HG03558 (cell line): ENCODE results near the gene GPR39.

ENCODE experiments used
- ATAC-seq: cut with Tn5 transposase; IDR thresholded peaks from one replicate; pipeline ENCODE4 v1.9.1; 2021; ENCODE audit warnings: moderate number of reproducible peaks; ENCODE audit not compliant: unreplicated experiment; ENCODE audit errors: extremely low read depth

Gene GPR39

DNA sequence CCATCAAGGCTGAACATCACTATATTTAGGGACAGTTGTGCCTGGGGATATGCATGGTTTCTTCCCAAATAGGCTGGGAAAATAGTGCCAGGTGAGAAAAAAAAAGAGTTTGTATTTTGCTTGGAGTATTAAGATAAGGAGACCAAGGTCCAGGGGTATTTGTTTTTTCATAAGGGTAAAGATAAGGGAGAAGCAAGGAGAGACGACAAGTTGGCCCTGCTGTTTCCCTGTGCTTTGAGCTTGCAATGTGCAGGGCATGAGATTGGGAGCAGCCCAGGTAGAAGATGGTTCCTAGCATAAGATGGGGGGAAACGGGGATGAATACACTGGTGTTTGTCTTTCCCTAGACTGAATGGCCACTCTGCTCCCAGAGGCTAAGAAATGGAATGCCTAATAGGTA, 8.8 kb upstream of the GPR39 start:
- no peak for ATAC-seq

- ATAC-seq, result no peak
Measured at GRCh38 chr2:132412021-132412420, 4.6 kb upstream of the GPR39 start.

DNA sequence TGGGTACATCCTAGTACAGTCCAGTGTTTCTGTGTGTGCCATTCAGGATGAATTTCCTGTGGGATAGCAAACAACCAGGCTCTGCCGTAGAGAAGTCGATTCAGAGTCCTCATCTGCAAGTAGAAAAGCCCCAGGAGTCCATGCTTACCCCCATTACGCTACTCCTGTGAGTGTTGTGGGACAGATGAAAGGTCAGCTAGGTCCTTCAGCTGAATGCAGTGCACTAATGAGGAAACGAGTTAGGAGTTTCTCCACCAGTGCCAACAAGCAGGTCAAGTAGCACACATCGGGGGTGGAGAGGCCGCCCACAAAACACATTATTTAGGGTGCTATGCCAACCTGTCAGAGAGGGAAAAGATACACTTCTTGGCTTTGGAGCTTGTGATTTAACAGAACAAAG, 2.5 kb upstream of the GPR39 start:
- no peak for ATAC-seq

DNA sequence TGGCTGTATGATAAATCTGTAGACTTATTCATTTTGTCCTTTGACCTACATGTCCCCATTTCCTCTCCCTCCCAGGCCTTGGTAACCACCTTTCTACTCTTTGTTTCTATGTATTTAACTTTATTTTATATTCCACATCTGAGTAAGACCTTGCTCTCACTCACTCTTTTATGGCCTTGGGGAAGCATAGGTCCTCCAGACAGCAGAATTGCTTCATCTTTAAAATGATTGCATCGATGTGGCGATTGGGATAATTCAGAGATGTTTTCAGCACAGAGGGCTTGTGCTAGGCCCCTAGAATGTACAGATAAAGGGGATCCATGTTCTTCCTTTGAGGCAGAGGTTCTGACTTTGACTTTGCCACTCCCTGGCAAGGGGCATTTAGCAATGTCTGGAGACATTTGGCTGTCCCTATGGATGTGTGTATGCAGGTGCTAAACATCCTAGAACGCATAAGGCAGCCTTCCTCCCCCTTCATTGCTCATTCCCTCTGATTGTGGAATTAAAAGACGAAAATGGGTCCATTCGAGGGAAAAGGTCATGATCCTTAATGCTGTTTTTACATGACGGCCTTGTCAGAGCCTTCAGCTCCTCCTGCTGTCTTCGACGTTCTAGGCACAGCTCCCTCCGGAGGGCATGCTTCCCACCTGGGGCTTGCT, 1.2 kb upstream of the GPR39 start:
- ATAC-seq, result no peak

- ATAC-seq, result no peak
Measured at GRCh38 chr2:132415915-132416722, 486 bp upstream of the GPR39 start.

DNA sequence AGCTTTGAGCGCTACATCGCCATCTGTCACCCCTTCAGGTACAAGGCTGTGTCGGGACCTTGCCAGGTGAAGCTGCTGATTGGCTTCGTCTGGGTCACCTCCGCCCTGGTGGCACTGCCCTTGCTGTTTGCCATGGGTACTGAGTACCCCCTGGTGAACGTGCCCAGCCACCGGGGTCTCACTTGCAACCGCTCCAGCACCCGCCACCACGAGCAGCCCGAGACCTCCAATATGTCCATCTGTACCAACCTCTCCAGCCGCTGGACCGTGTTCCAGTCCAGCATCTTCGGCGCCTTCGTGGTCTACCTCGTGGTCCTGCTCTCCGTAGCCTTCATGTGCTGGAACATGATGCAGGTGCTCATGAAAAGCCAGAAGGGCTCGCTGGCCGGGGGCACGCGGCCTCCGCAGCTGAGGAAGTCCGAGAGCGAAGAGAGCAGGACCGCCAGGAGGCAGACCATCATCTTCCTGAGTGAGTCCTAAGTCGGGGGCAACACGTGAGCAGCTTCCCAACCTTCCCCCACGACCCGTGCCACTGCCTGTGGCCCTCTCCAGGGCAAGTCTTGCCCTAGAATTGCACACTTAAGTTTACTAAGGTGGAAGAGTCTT, 928 bp downstream of the GPR39 start:
- ATAC-seq, result no peak

GRCh38 chr2:132419235-132419634, 2.6 kb downstream of the GPR39 start:
- no peak for ATAC-seq

- ATAC-seq, result no peak
Measured at GRCh38 chr2:132419941-132420340, 3.3 kb downstream of the GPR39 start.

GRCh38 chr2:132420816-132421805, 4.5 kb downstream of the GPR39 start:
- no peak for ATAC-seq

DNA sequence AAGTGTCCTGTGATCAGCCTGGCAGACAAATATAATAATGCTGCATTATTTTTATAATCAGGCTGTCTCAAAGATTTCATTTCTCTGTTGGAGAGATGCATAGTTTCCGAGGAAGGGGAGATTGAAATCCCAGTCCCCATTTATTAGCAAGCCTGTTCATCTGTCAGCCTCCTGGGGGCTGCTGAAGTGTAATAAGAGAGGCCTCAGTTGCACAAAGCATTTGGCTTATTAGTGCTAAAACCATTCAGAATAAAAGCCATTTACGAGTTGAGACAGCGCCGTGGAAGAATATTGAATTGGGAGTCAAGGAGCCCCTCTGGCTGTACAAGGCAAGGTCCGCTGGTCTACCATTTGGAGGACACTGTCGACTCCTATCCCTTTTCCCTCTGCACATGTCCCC, 6.1 kb downstream of the GPR39 start:
- ATAC-seq, result no peak

GRCh38 chr2:132424526-132425121, 8.0 kb downstream of the GPR39 start:
- no peak for ATAC-seq

DNA sequence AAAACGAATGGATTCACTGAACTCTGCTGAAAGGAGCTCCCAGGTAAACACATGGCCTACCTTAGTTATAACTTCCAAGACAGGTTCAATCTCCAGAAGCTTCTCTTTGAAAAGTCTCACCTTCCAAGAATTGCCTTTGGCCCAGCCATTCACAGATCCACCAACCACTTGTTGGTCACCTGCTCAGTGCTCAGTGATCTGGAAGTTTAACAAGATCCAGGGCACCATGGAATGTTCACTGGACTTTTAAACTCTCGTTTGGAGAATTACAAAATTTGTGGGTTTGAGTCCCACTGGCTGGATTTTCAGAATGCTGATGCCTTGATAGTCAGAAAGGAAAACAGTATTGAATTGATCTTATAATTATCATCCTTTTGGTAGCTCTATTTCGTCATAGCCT, 9.4 kb downstream of the GPR39 start:
- no peak for ATAC-seq

DNA sequence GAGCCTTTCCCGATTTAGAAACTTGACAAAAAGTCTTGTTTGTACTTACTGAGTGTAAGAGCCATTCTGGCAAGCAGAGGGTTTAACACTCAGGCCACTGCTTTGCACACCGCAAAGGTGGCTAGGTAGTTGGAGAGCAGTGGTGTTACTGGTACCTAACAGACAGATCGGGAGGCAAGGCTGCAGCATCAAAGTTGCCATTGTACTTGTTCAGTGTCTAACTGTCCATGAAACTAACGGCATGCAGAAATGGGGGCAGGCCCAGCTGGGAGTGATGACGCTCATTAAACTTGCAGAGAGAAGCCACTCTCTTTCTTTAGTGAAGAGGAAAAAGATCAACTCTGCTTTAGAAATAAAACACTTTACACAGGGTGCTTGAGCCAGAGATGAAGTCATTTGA, 10.1 kb downstream of the GPR39 start:
- no peak for ATAC-seq

- ATAC-seq, result no peak
Measured at GRCh38 chr2:132429351-132429750, 12.7 kb downstream of the GPR39 start.

- ATAC-seq, result no peak
Measured at GRCh38 chr2:132429941-132430573, 13.5 kb downstream of the GPR39 start.

GRCh38 chr2:132430895-132431294, 14.3 kb downstream of the GPR39 start:
- ATAC-seq, result no peak

- ATAC-seq, result no peak
Measured at GRCh38 chr2:132437852-132438669, 21.5 kb downstream of the GPR39 start.

- ATAC-seq, result no peak
Measured at GRCh38 chr2:132438691-132439090, 22.1 kb downstream of the GPR39 start.
